ENCODE measurements around the gene NOP16.

The NOP16 gene

GRCh38 chr5:176388444-176389134 is at the start of gene NOP16, which contains the start of gene HIGD2A:
TSS of gene NOP16 (minus strand) at chr5:176388598. CDS start at chr5:176388539, 59 bp downstream.
TSS of gene HIGD2A (plus strand) at chr5:176388751. CDS start at chr5:176388820, 69 bp downstream.
- peak; percentile 98 for DNase-seq (ENCODE audit: low read depth)

- DNase-seq (ENCODE audit: low read depth), result no peak
Observed at GRCh38 chr5:176436656-176437055, 48.3 kb upstream of the NOP16 start.

GRCh38 chr5:176432707-176433106 is 44.3 kb upstream of the NOP16 start:
- no peak for DNase-seq (ENCODE audit: low read depth)

GRCh38 chr5:176429972-176430371 is 41.6 kb upstream of the NOP16 start:
- DNase-seq (ENCODE audit: low read depth), result no peak

- DNase-seq (ENCODE audit: low read depth), result no peak
Observed at GRCh38 chr5:176427971-176428370, 39.6 kb upstream of the NOP16 start.

- DNase-seq (ENCODE audit: low read depth), result no peak
Observed at GRCh38 chr5:176426876-176427275, 38.5 kb upstream of the NOP16 start.

GRCh38 chr5:176425791-176426190 is 37.4 kb upstream of the NOP16 start:
- DNase-seq (ENCODE audit: low read depth), result no peak

GRCh38 chr5:176425138-176425537 is 36.7 kb upstream of the NOP16 start:
- DNase-seq (ENCODE audit: low read depth), result no peak

GRCh38 chr5:176424181-176424580 is 35.8 kb upstream of the NOP16 start:
- DNase-seq (ENCODE audit: low read depth), result no peak

- DNase-seq (ENCODE audit: low read depth), result no peak
Observed at GRCh38 chr5:176420972-176421544, 32.7 kb upstream of the NOP16 start.

GRCh38 chr5:176420086-176420485 is 31.7 kb upstream of the NOP16 start:
- DNase-seq (ENCODE audit: low read depth), result no peak

GRCh38 chr5:176418251-176418650 is 29.9 kb upstream of the NOP16 start:
- DNase-seq (ENCODE audit: low read depth), result no peak

- no peak for DNase-seq (ENCODE audit: low read depth)
Observed at GRCh38 chr5:176416965-176417364, 28.6 kb upstream of the NOP16 start.

GRCh38 chr5:176415952-176416924 is 27.8 kb upstream of the NOP16 start, which contains the start of gene CLTB:
TSS of gene CLTB (minus strand) at chr5:176416539. CDS start at chr5:176416363, 176 bp downstream.
- DNase-seq (ENCODE audit: low read depth), result peak; percentile 67

GRCh38 chr5:176415240-176415951 is 27.0 kb upstream of the NOP16 start:
- DNase-seq (ENCODE audit: low read depth), result no peak

GRCh38 chr5:176414704-176415103 is 26.3 kb upstream of the NOP16 start:
- no peak for DNase-seq (ENCODE audit: low read depth)

GRCh38 chr5:176413709-176414191 is 25.4 kb upstream of the NOP16 start:
- no peak for DNase-seq (ENCODE audit: low read depth)

GRCh38 chr5:176413255-176413565 is 24.8 kb upstream of the NOP16 start:
- DNase-seq (ENCODE audit: low read depth), result no peak

- no peak for DNase-seq (ENCODE audit: low read depth)
Observed at GRCh38 chr5:176412517-176413254, 24.3 kb upstream of the NOP16 start.

- no peak for DNase-seq (ENCODE audit: low read depth)
Observed at GRCh38 chr5:176410486-176411180, 22.2 kb upstream of the NOP16 start.

- no peak for DNase-seq (ENCODE audit: low read depth)
Observed at GRCh38 chr5:176409765-176410164, 21.4 kb upstream of the NOP16 start.
